Activated CD8-positive, alpha-beta T cell treated with anti-CD3 and anti-CD28 coated beads for 36 hours (primary cell): ENCODE results near the gene CAPN10. TPM values are rescaled to one million over a fixed set of nuclear protein-coding genes. Genes with fewer than 3 reads are reported as not detected.

Experiments
- ATAC-seq: fragments of 200-7000 bp; cut with Tn5 transposase; one replicate; pipeline ENCODE4 v1.10.0; 2021; ENCODE audit warnings: mild to moderate bottlenecking, moderate library complexity
- CTCF ChIA-PET: fragments of 350-600 bp; sonication (Branson Sonifier 250); formaldehyde crosslinking; loops from one replicate; lab custom pipeline; 2021; ENCODE audit warnings: antibody characterized with exemption; lab: Charles Lee
- POLR2A ChIA-PET: fragments of 350-600 bp; sonication (Branson Sonifier 250); formaldehyde crosslinking; loops from one replicate; lab custom pipeline; 2021; ENCODE audit warnings: antibody characterized with exemption; lab: Charles Lee
- DNase-seq: peaks from one replicate; pipeline ENCODE4 v3.0.0-alpha.2; 2020
- H3K27ac Mint-ChIP-seq: one replicate; pipeline ENCODE4 v1.8.0; 2021; ENCODE audit warnings: mild to moderate bottlenecking, mixed read lengths
- H3K27me3 Mint-ChIP-seq: one replicate; pipeline ENCODE4 v1.8.0; 2021; ENCODE audit warnings: mixed read lengths
- H3K36me3 Mint-ChIP-seq: one replicate; pipeline ENCODE4 v1.8.0; 2021; ENCODE audit warnings: low read depth, mixed read lengths
- H3K4me1 Mint-ChIP-seq: one replicate; pipeline ENCODE4 v1.8.0; 2021; ENCODE audit warnings: low read depth, mixed read lengths
- H3K4me3 Mint-ChIP-seq: one replicate; pipeline ENCODE4 v1.8.0; 2021; ENCODE audit warnings: mild to moderate bottlenecking, moderate library complexity, mixed read lengths
- H3K9me3 Mint-ChIP-seq: one replicate; pipeline ENCODE4 v1.8.0; 2021; ENCODE audit warnings: mixed read lengths
- intact Hi-C: fragments of 100-400 bp; cut with micrococcal nuclease; formaldehyde crosslinking; loops from one replicate; pipeline ENCODE4 v1.10.0; 2022
- total RNA-seq, 2 experiments: library from RNA; stranded (reverse); gene quantifications; one replicate each; pipeline ENCODE4 v1.2.3, GENCODE V29; 2021
- TF ChIP-seq, protein P1 (sequence below): fragments of 200-600 bp; IDR thresholded peaks from one replicate; pipeline ENCODE4 v1.8.0; 2022; ENCODE audit warnings: antibody characterized with exemption, mild to moderate bottlenecking

Gene CAPN10
- total RNA-seq, 2 experiments from 2014 or later, result 26.8 to 29.1 TPM

DNA sequence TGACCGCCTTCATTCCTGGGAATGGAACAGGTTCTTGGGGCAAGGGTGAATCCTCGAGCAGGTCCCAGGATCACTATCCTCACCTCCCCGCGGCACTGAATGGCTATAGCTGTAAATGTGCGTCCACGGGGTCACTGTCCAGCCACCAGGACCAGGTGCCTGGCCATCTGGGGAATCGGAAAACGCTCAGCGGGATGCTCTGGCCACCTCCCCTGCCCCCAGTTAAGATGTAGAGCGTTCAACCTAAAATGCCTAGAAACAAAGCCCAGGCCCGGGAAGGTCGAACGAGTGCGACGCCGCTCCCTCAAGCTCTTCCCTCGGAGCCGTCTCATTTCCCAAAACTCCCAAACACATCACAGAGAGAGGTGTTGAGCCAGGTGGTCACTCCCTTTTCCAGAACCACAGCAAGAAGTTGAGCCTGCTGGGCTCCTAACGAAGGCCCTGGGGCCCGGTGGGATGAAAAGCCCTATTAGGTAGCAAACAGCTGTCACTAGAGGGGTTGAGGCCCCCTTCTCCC, 795 bp upstream of the CAPN10 start:
- ChIA-PET CTCF (interaction anchor here (1.0 to 5.3 kb wide), 10 partner anchors 16 to 327 kb away, joined by 3 to 50 read pairs (median 13); no protein-coding TSS in a partner anchor), POLR2A (interaction anchor here (0.7 to 8.2 kb wide), 9 partner anchors 10 to 130 kb away, joined by 3 to 118 read pairs (median 4); partner anchors contain the start of genes ANKMY1, DUSP28 and RNPEPL1)
- ATAC-seq (no peak), DNase-seq (no peak)
- H3K36me3 Mint-ChIP-seq, result peaks cover 11% of the 10 kb centered on the region
- H3K27ac Mint-ChIP-seq, result peak overlapping the region; percentile 92
- H3K27me3 Mint-ChIP-seq, result no peaks in the 10 kb centered on the region
- TF ChIP-seq, protein P1, sequence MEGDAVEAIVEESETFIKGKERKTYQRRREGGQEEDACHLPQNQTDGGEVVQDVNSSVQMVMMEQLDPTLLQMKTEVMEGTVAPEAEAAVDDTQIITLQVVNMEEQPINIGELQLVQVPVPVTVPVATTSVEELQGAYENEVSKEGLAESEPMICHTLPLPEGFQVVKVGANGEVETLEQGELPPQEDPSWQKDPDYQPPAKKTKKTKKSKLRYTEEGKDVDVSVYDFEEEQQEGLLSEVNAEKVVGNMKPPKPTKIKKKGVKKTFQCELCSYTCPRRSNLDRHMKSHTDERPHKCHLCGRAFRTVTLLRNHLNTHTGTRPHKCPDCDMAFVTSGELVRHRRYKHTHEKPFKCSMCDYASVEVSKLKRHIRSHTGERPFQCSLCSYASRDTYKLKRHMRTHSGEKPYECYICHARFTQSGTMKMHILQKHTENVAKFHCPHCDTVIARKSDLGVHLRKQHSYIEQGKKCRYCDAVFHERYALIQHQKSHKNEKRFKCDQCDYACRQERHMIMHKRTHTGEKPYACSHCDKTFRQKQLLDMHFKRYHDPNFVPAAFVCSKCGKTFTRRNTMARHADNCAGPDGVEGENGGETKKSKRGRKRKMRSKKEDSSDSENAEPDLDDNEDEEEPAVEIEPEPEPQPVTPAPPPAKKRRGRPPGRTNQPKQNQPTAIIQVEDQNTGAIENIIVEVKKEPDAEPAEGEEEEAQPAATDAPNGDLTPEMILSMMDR, result no peak
- H3K4me3 Mint-ChIP-seq, result peak overlapping the region; percentile 95
- intact Hi-C loops, result no loop called here
- H3K9me3 Mint-ChIP-seq, result no peaks in the 10 kb centered on the region
- peaks cover 36% of the 10 kb centered on the region for H3K4me1 Mint-ChIP-seq

DNA sequence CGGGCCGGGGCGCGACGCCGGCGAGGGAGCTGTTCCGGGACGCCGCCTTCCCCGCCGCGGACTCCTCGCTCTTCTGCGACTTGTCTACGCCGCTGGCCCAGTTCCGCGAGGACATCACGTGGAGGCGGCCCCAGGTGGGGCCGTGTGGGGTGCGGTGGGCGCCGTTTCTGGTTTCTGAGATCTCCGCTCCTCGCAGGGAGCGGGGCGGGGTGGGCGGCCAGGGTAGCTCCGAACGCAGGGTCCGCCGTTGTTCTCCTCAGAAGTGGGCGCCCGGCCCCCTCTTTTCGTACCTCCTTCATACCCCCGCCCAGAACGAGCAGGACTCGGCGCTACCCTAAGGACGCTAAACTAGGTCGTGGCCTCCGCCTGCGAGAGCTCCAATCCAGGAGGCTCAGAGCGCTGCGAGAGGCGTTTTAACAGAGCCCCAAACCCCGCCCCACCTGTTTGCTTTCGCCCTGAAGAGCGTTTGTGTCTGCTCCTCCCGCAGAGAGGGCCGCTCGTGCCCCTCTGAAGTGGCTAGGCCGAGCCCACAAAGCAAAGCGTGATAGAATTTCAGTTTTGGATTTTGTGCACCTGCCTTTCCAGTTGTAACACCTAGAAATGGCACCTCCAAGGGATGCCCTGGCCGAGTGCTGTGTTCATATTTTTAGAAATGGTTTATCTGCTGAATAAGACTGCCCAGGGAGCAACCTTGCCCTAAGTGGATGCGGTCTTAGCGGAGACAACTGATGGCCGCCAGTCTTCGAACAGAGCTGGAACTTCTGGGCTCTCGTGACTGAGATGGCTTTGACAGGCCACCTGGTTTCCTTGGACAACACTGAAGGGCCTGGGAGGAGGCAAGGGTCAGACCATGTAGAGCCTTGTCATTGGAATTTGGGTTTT, 626 bp downstream of the CAPN10 start:
- DNase-seq (peak; percentile 76), ATAC-seq (peak; percentile 41)
- Mint-ChIP-seq H3K4me1 (peaks cover 35% of the 10 kb centered on the region), H3K4me3 (peak overlapping the region; percentile 95), H3K27me3 (no peaks in the 10 kb centered on the region), H3K27ac (peak overlapping the region; percentile 79), H3K9me3 (no peaks in the 10 kb centered on the region), H3K36me3 (peaks cover 6% of the 10 kb centered on the region)
- intact Hi-C loops, result no loop called here
- POLR2A ChIA-PET, result interaction anchor here (0.5 to 8.2 kb wide), 10 partner anchors 8 to 68 kb away, joined by 3 to 118 read pairs (median 3); partner anchors contain the start of genes ANKMY1, DUSP28, GPR35 and RNPEPL1
- CTCF ChIA-PET, result interaction anchor here (0.8 to 5.3 kb wide), 13 partner anchors 11 to 574 kb away, joined by 3 to 50 read pairs (median 7); no protein-coding TSS in a partner anchor
- TF ChIP-seq, protein P1, result no peak

DNA sequence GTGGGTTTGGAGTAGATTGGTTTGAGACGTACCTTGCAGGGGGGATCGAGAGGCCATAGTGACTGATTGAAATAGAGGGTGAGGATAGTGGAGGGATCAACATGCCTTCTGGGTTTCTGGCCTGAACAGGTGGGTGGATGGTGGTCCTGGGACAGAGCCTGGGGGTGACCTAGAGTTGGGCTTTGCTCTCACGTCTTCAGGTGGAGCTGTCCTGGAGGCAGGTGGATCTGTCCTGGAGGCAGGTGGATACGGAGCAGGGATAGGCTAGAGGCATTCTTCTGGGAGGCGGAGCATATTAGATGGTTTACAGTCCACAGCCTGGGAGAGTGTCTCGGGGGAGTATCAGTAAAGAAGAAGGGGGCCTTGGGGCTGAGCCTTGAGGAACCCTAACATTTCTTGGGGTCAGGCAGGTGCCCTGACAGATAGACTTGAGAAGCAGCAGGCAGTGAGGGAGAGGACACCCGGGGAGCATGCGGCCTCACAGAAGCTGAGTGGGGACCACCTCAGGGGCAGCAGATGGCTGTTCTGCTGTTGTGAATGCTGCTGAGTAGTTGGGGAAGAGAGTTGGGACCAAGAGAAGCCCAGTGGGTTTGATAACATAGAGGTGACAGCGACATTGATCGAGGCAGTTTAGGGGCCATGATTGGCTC, 1.6 kb downstream of the CAPN10 start:
- intact Hi-C loops, result no loop called here
- DNase-seq (no peak), ATAC-seq (no peak)
- ChIA-PET POLR2A (interaction anchor here (0.5 to 8.2 kb wide), 7 partner anchors 17 to 67 kb away, joined by 3 to 118 read pairs (median 3); partner anchors contain the start of genes ANKMY1, DUSP28 and RNPEPL1), CTCF (interaction anchor here (0.8 to 5.3 kb wide), 10 partner anchors 8 to 575 kb away, joined by 3 to 50 read pairs (median 4); no protein-coding TSS in a partner anchor)
- H3K36me3 Mint-ChIP-seq, result peaks cover 6% of the 10 kb centered on the region
- no peaks in the 10 kb centered on the region for H3K9me3 Mint-ChIP-seq
- H3K27ac Mint-ChIP-seq, result peak overlapping the region; percentile 39
- peak overlapping the region; percentile 95 for H3K4me3 Mint-ChIP-seq
- TF ChIP-seq, protein P1, result no peak
- H3K27me3 Mint-ChIP-seq, result no peaks in the 10 kb centered on the region
- H3K4me1 Mint-ChIP-seq, result peaks cover 30% of the 10 kb centered on the region

DNA sequence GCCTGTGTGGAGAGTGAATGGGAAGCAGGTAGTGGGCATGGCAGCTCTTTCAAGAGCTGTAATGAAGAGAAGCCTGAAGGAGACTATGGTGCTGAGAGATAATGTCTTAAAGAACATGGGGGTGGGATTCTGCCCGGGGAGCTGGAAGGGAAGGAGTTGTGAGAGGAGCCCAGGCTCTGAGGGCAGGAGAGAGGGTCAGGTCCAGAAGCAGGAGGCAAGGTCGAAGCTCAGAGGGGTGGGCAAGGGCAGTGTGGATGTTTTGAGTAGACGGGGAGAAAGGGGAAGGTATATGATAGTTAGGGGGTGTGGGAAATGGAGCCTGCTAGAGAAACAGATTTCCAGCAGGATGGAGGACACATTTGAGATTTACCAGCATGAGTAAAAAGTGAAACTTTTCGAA, 2.1 kb downstream of the CAPN10 start:
- H3K9me3 Mint-ChIP-seq, result no peaks in the 10 kb centered on the region
- no peaks in the 10 kb centered on the region for H3K27me3 Mint-ChIP-seq
- peak overlapping the region; percentile 39 for H3K27ac Mint-ChIP-seq
- peaks cover 6% of the 10 kb centered on the region for H3K36me3 Mint-ChIP-seq
- DNase-seq (no peak), ATAC-seq (no peak)
- TF ChIP-seq, protein P1, result no peak
- H3K4me3 Mint-ChIP-seq, result peak overlapping the region; percentile 95
- ChIA-PET CTCF (interaction anchor here (1.2 to 5.2 kb wide), 5 partner anchors 8 to 74 kb away, joined by 3 to 48 read pairs (median 3); no protein-coding TSS in a partner anchor), POLR2A (interaction anchor here (4.1 to 8.2 kb wide), 2 partner anchors 25 to 33 kb away, joined by 23 to 118 read pairs; partner anchors contain the start of genes ANKMY1, DUSP28 and RNPEPL1)
- intact Hi-C loops, result no loop called here
- peaks cover 29% of the 10 kb centered on the region for H3K4me1 Mint-ChIP-seq
